PC-3 (cell line): ENCODE measurements around the gene CACNA1C. TPM values are rescaled to one million over a fixed set of nuclear protein-coding genes. Genes with fewer than 3 reads are reported as not detected.
A peak's percentile ranks its signal among the peaks of the same experiment; 100 is the strongest.

Source experiments
- ATAC-seq: fragments of 200-7000 bp; cut with Tn5 transposase; 2 replicates; pipeline ENCODE4 v1.9.1; 2020; ENCODE audit warnings: mild to moderate bottlenecking, moderate library complexity
- BruUV-seq: library from RNA; stranded (reverse); fragments of 400-500 nt; replicated peaks from 2 replicates; lab custom pipeline; 2021; lab: Mats Ljungman, UMichigan
- CTCF ChIA-PET: fragments of 300-600 bp; sonication (Branson Sonifier 250); formaldehyde crosslinking; loops from one replicate; lab custom pipeline; 2022; ENCODE audit warnings: antibody characterized with exemption; lab: Charles Lee
- POLR2A ChIA-PET: fragments of 300-600 bp; sonication (Branson Sonifier 250); formaldehyde crosslinking; loops from one replicate; lab custom pipeline; 2022; ENCODE audit warnings: antibody characterized with exemption; ENCODE audit not compliant: unreplicated experiment; lab: Charles Lee
- DNase-seq: peaks from one replicate; pipeline ENCODE4 v3.0.0-alpha.2; 2015
- H2AFZ ChIP-seq: fragments of 300-600 bp; sonication (generic); 2 replicates; pipeline ENCODE4 v1.6.0; 2016; ENCODE audit warnings: antibody characterized with exemption, low read length
- H3F3A ChIP-seq: fragments of 300-600 bp; sonication (generic); one replicate; pipeline ENCODE4 v1.6.0; 2017; ENCODE audit warnings: antibody characterized with exemption, low read length, control low read depth, mild to moderate bottlenecking; ENCODE audit not compliant: unreplicated experiment
- H3K27ac ChIP-seq: fragments of 300-600 bp; sonication (generic); 2 replicates; pipeline ENCODE4 v1.5.1; 2016; ENCODE audit warnings: mild to moderate bottlenecking, low read length
- H3K27me3 ChIP-seq: fragments of 300-600 bp; sonication (generic); 2 replicates; pipeline ENCODE4 v1.6.1; 2016; ENCODE audit warnings: low read length, mixed read lengths
- H3K36me3 ChIP-seq: fragments of 300-600 bp; sonication (generic); 2 replicates; pipeline ENCODE4 v1.6.1; 2016; ENCODE audit warnings: low read depth, mixed run types, low read length, mixed read lengths
- H3K4me1 ChIP-seq: fragments of 300-600 bp; sonication (generic); 2 replicates; pipeline ENCODE4 v1.5.1; 2016; ENCODE audit warnings: low read length; ENCODE audit not compliant: insufficient read depth
- H3K4me2 ChIP-seq: fragments of 300-600 bp; sonication (generic); 2 replicates; pipeline ENCODE4 v1.6.0; 2016; ENCODE audit warnings: low read length
- H3K4me3 ChIP-seq: fragments of 300-600 bp; sonication (generic); 2 replicates; pipeline ENCODE4 v1.5.1; 2016; ENCODE audit warnings: mild to moderate bottlenecking, low read length, mixed read lengths
- H3K79me2 ChIP-seq: fragments of 300-600 bp; sonication (generic); 2 replicates; pipeline ENCODE4 v1.6.1; 2017; ENCODE audit warnings: low read length, mixed read lengths
- H3K9ac ChIP-seq: fragments of 300-600 bp; sonication (generic); 2 replicates; pipeline ENCODE4 v1.6.0; 2016; ENCODE audit warnings: mild to moderate bottlenecking, low read length
- H3K9me2 ChIP-seq: fragments of 300-600 bp; sonication (generic); replicated peaks from 2 replicates; pipeline ENCODE4 v1.6.1; 2016; ENCODE audit warnings: mixed run types, low read length, mixed read lengths
- H3K9me3 ChIP-seq: fragments of 300-600 bp; sonication (generic); 2 replicates; pipeline ENCODE4 v1.6.1; 2016; ENCODE audit warnings: low read length, mixed read lengths
- H4K20me1 ChIP-seq: fragments of 300-600 bp; sonication (generic); 2 replicates; pipeline ENCODE4 v1.6.1; 2016; ENCODE audit warnings: low read length, mixed read lengths
- CTCF ChIP-seq: fragments of 300-600 bp; sonication (generic); conservative IDR thresholded peaks from 2 replicates; pipeline ENCODE4 v1.5.1; 2017; ENCODE audit warnings: antibody characterized with exemption, low read depth, mild to moderate bottlenecking, low read length
- EZH2 ChIP-seq: fragments of 300-600 bp; sonication (generic); IDR thresholded peaks from one replicate; pipeline ENCODE4 v1.6.1; 2017; ENCODE audit warnings: antibody characterized with exemption, mild to moderate bottlenecking, low read length; ENCODE audit not compliant: unreplicated experiment
- EZH2phosphoT487 ChIP-seq: fragments of 300-600 bp; sonication (generic); IDR thresholded peaks from 2 replicates; pipeline ENCODE4 v1.6.1; 2018; ENCODE audit warnings: mild to moderate bottlenecking, antibody characterized with exemption, low read length, borderline replicate concordance
- intact Hi-C: fragments of 100-400 bp; cut with micrococcal nuclease; formaldehyde crosslinking; loops from 2 replicates; pipeline ENCODE4 v1.9.0; 2023
- total RNA-seq: library from RNA; depleted of rRNA; stranded (reverse); fragments of >200 nt; gene quantifications from 2 replicates; pipeline ENCODE4 v1.2.3, GENCODE V29; 2014

CACNA1C gene
- total RNA-seq, 1 experiment from 2014 or later = not detected

DNA sequence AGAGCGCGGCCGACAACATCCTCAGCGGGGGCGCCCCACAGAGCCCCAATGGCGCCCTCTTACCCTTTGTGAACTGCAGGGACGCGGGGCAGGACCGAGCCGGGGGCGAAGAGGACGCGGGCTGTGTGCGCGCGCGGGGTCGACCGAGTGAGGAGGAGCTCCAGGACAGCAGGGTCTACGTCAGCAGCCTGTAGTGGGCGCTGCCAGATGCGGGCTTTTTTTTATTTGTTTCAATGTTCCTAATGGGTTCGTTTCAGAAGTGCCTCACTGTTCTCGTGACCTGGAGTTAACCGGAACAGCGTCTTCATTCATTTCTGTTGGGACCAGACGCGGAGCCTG is 638.2 kb downstream of the CACNA1C start:
- H3K27me3 ChIP-seq = peaks cover 78% of the 10 kb centered on the region
- H3K9me2 ChIP-seq = no peaks in the 10 kb centered on the region
- no peaks in the 10 kb centered on the region for H3K9me3 ChIP-seq
- ATAC-seq (no peak), DNase-seq (no peak)
- no peaks in the 10 kb centered on the region for H3K4me1 ChIP-seq
- H3K4me2 ChIP-seq = no peak overlapping the region
- H3K79me2 ChIP-seq = no peaks in the 10 kb centered on the region
- H3K9ac ChIP-seq = no peak overlapping the region
- H2AFZ ChIP-seq = no peak overlapping the region
- H3F3A ChIP-seq = no peaks in the 10 kb centered on the region
- H4K20me1 ChIP-seq = no peaks in the 10 kb centered on the region
- CTCF ChIA-PET = no interaction called here
- no peak overlapping the region for H3K4me3 ChIP-seq
- H3K36me3 ChIP-seq = no peaks in the 10 kb centered on the region
- intact Hi-C loops = no loop called here
- no TSS peak for BruUV-seq
- no peak overlapping the region for H3K27ac ChIP-seq
- POLR2A ChIA-PET = no interaction called here
- no peak for TF ChIP-seq EZH2phosphoT487
- TF ChIP-seq EZH2 = no peak
- TF ChIP-seq CTCF = no peak

DNA sequence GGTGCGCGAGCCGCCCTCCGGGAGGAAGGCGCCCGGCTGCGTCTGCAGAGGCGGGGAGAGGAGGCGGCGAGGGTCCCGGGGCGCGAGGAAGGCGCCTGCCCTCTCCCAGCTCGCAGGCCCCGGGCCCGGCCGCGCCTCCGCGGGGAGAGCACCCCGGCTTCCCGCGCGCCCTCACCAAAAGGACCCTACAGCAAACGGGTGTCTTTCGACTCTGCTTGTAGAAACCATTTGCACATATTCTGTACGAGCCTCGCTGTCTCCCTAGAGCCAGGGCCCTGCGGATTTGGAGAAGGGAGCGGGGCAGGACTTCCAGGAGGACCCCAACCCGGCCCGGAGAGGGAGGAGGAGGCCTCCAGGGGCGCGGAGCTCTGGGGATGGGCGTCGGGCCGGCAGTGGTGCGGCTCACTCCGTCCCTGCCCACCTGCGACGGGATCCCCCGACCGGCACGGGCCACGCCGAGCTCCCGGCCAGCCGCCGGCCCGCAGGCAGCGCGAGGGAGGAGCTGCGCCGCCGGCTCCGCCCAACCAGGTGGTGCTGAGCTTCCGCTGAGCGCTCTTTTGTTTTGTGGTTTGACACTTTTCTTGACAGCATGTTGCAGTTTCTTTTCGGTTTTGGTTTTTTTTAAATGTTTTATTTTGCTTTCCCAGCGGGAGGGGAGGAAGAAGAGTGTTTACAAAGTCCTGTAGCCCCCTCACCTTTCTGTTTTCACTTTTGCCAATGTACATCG is 638.7 kb downstream of the CACNA1C start:
- intact Hi-C loops = no loop called here
- Histone ChIP-seq H3F3A (no peaks in the 10 kb centered on the region), H3K4me1 (no peaks in the 10 kb centered on the region), H3K27me3 (peaks cover 74% of the 10 kb centered on the region), H3K4me3 (no peak overlapping the region), H3K4me2 (no peak overlapping the region), H3K27ac (no peak overlapping the region), H2AFZ (no peak overlapping the region), H3K9me2 (no peaks in the 10 kb centered on the region), H4K20me1 (no peaks in the 10 kb centered on the region), H3K9me3 (no peaks in the 10 kb centered on the region), H3K79me2 (no peaks in the 10 kb centered on the region), H3K36me3 (no peaks in the 10 kb centered on the region), H3K9ac (no peak overlapping the region)
- BruUV-seq = no TSS peak
- peak; percentile 32; the same call in 1 of the 2 replicates for TF ChIP-seq EZH2phosphoT487
- TF ChIP-seq CTCF = no peak
- TF ChIP-seq EZH2 = peak; percentile 83
- ATAC-seq (no peak), DNase-seq (no peak)
- CTCF ChIA-PET = no interaction called here
- POLR2A ChIA-PET = no interaction called here

- Histone ChIP-seq H3K27ac (no peak overlapping the region), H3K36me3 (no peaks in the 10 kb centered on the region), H3K4me2 (no peak overlapping the region), H3K4me3 (no peak overlapping the region), H3K9ac (no peak overlapping the region), H3K9me2 (no peaks in the 10 kb centered on the region), H2AFZ (no peak overlapping the region), H3F3A (no peaks in the 10 kb centered on the region), H3K9me3 (no peaks in the 10 kb centered on the region), H4K20me1 (no peaks in the 10 kb centered on the region), H3K79me2 (no peaks in the 10 kb centered on the region), H3K4me1 (no peaks in the 10 kb centered on the region), H3K27me3 (peaks cover 74% of the 10 kb centered on the region)
- no peak for DNase-seq
- no peak for ATAC-seq
- no TSS peak for BruUV-seq
- ChIA-PET POLR2A (no interaction called here), CTCF (no interaction called here)
- intact Hi-C loops = no loop called here
- TF ChIP-seq EZH2 (peak; percentile 7), EZH2phosphoT487 (no peak), CTCF (no peak)
Measured at GRCh38 chr12:2692080-2692479, 639.3 kb downstream of the CACNA1C start.
